ENCODE measurements around the gene GGT6. TPM values are rescaled to one million over a fixed set of nuclear protein-coding genes. Genes with fewer than 3 reads are reported as not detected.

The GGT6 gene
- total and polyA plus RNA-seq, 4 donors, result 2.8 to 12.3 (median 7.4) TPM

GRCh38 chr17:4584917-4585637, 24.7 kb upstream of the GGT6 start:
- Histone ChIP-seq H3K9me3 (ENCODE audit: control insufficient read depth in 4 of 4, insufficient read depth in 3 of 4, low read length in 3 of 4) (peaks cover 0 to 2% (median 0%) of the 10 kb centered on the region in 4 donors), H3K27me3 (ENCODE audit: control insufficient read depth in 3 of 3, insufficient read depth in 3 of 3, low read length in 2 of 3) (no peaks in the 10 kb centered on the region), H3K9ac (ENCODE audit: insufficient read depth in 1 of 2, low read length in 2 of 2) (peak overlapping the region in 1 of 2 donors; percentile 34), H3K36me3 (ENCODE audit: control insufficient read depth in 4 of 4, insufficient read depth in 4 of 4, low read length in 4 of 4) (no peaks in the 10 kb centered on the region), H3K4me1 (ENCODE audit: control insufficient read depth in 5 of 5, insufficient read depth in 5 of 5, low read length in 5 of 5) (peaks cover 0 to 51% (median 15%) of the 10 kb centered on the region in 5 donors), H3K4me3 (no peak overlapping the region), H3K27ac (ENCODE audit: low read depth in 1 of 2, low read length in 1 of 2) (no peak overlapping the region)
- DNase-seq, result peak in 1 of 3 donors; percentile 34
- TF ChIP-seq CTCF (IDR thresholded peaks at IDR 0.05; ENCODE audit: control extremely low read depth, extremely low read depth), result no peak
- WGBS, 2 donors, result 19 to 34% methylated on average over 45 to 57 of the region's 57 CpGs
- ATAC-seq (ENCODE audit: insufficient read depth, low FRiP score), result no peak

- Histone ChIP-seq H3K36me3 (ENCODE audit: control insufficient read depth in 4 of 4, insufficient read depth in 4 of 4, low read length in 4 of 4) (no peaks in the 10 kb centered on the region), H3K4me3 (peak within 1 kb of the TSS; percentile 22), H3K4me1 (ENCODE audit: control insufficient read depth in 5 of 5, insufficient read depth in 5 of 5, low read length in 5 of 5) (peaks cover 0 to 51% (median 15%) of the 10 kb centered on the region in 5 donors), H3K27me3 (ENCODE audit: control insufficient read depth in 3 of 3, insufficient read depth in 3 of 3, low read length in 2 of 3) (no peaks in the 10 kb centered on the region), H3K9me3 (ENCODE audit: control insufficient read depth in 4 of 4, insufficient read depth in 3 of 4, low read length in 3 of 4) (peaks cover 0 to 2% (median 0%) of the 10 kb centered on the region in 4 donors), H3K9ac (ENCODE audit: insufficient read depth in 1 of 2, low read length in 2 of 2) (peak within 1 kb of the TSS in 1 of 2 donors; percentile 34), H3K27ac (ENCODE audit: low read depth in 1 of 2, low read length in 1 of 2) (no peak within 1 kb of the TSS)
- ATAC-seq (ENCODE audit: insufficient read depth, low FRiP score) (no peak), DNase-seq (peak; percentile 78 to 90 (median 87))
- 1 to 2% methylated on average over 70 to 100 of the region's 100 CpGs for WGBS, 2 donors
- TF ChIP-seq CTCF (IDR thresholded peaks at IDR 0.05; ENCODE audit: control extremely low read depth, extremely low read depth), result no peak
Measured at GRCh38 chr17:4584101-4584916, 23.9 kb upstream of the GGT6 start, which contains the start of gene SMTNL2. Gene SMTNL2, plus strand, starts transcription at chr17:4584529. Its CDS starts 77 bp downstream, at chr17:4584606.

GRCh38 chr17:4583782-4584100, 23.4 kb upstream of the GGT6 start:
- TF ChIP-seq CTCF (IDR thresholded peaks at IDR 0.05; ENCODE audit: control extremely low read depth, extremely low read depth), result no peak

More at GRCh38 chr17:4583782-4584100, 23.4 kb upstream of the GGT6 start:
- peak; percentile 73 to 81 (median 74) for DNase-seq
- no peaks in the 10 kb centered on the region for H3K27me3 ChIP-seq (ENCODE audit: control insufficient read depth in 3 of 3, insufficient read depth in 3 of 3, low read length in 2 of 3)
- peaks cover 0 to 49% (median 15%) of the 10 kb centered on the region in 5 donors for H3K4me1 ChIP-seq (ENCODE audit: control insufficient read depth in 5 of 5, insufficient read depth in 5 of 5, low read length in 5 of 5)
- H3K27ac ChIP-seq (ENCODE audit: low read depth in 1 of 2, low read length in 1 of 2), result no peak overlapping the region
- H3K4me3 ChIP-seq, result no peak overlapping the region
- 20 to 30% methylated on average over 12 of the region's 12 CpGs for WGBS, 2 donors
- H3K9ac ChIP-seq (ENCODE audit: insufficient read depth in 1 of 2, low read length in 2 of 2), result peak overlapping the region in 1 of 2 donors; percentile 3
- peak; percentile 24 for ATAC-seq (ENCODE audit: insufficient read depth, low FRiP score)
- H3K36me3 ChIP-seq (ENCODE audit: control insufficient read depth in 4 of 4, insufficient read depth in 4 of 4, low read length in 4 of 4), result no peaks in the 10 kb centered on the region
- H3K9me3 ChIP-seq (ENCODE audit: control insufficient read depth in 4 of 4, insufficient read depth in 3 of 4, low read length in 3 of 4), result peaks cover 0 to 2% (median 0%) of the 10 kb centered on the region in 4 donors
